H9 (cell line): Measurements from ENCODE around the gene MUS81. TPM values are rescaled to one million over a fixed set of nuclear protein-coding genes. Genes with fewer than 3 reads are reported as not detected.

Experiments used
- DNase-seq: peaks from one replicate; pipeline ENCODE4 v3.0.0-alpha.2; 2017
- H2AFZ ChIP-seq: one replicate; pipeline ENCODE4 v1.6.1; 2013; ENCODE audit warnings: mild to moderate bottlenecking, low read length, control low read depth, moderate library complexity
- H2AK5ac ChIP-seq: 2 replicates; pipeline ENCODE4 v1.6.1; 2013; ENCODE audit warnings: low read length, control low read depth, mixed read lengths; ENCODE audit not compliant: insufficient read length
- H2BK120ac ChIP-seq: one replicate; pipeline ENCODE4 v1.6.1; 2013; ENCODE audit warnings: low read depth, mild to moderate bottlenecking, low read length, control low read depth, inconsistent platforms; ENCODE audit not compliant: poor library complexity, severe bottlenecking
- H2BK12ac ChIP-seq: 2 replicates; pipeline ENCODE4 v1.6.1; 2013; ENCODE audit warnings: low read length, control low read depth, mixed read lengths, low read depth; ENCODE audit not compliant: insufficient read length
- H2BK15ac ChIP-seq: 2 replicates; pipeline ENCODE4 v1.6.1; 2013; ENCODE audit warnings: low read depth, low read length, control low read depth
- H2BK20ac ChIP-seq: one replicate; pipeline ENCODE4 v1.6.1; 2013; ENCODE audit warnings: low read depth, mild to moderate bottlenecking, low read length, control low read depth, inconsistent platforms; ENCODE audit not compliant: poor library complexity, severe bottlenecking
- H2BK5ac ChIP-seq: 2 replicates; pipeline ENCODE4 v1.6.1; 2013; ENCODE audit warnings: low read length, control low read depth, mixed read lengths; ENCODE audit not compliant: insufficient read length
- H3K14ac ChIP-seq: 2 replicates; pipeline ENCODE4 v1.6.1; 2013; ENCODE audit warnings: low read length, control low read depth; ENCODE audit not compliant: insufficient read depth
- H3K18ac ChIP-seq: 2 replicates; pipeline ENCODE4 v1.6.1; 2013; ENCODE audit warnings: low read depth, mild to moderate bottlenecking, mixed read lengths, low read length, control low read depth; ENCODE audit not compliant: insufficient read length
- H3K23ac ChIP-seq: 2 replicates; pipeline ENCODE4 v1.6.1; 2013; ENCODE audit warnings: low read length, control low read depth, mixed read lengths, low read depth; ENCODE audit not compliant: insufficient read length
- H3K23me2 ChIP-seq: 2 replicates; pipeline ENCODE4 v1.6.1; 2013; ENCODE audit warnings: low read depth, mild to moderate bottlenecking, mixed read lengths, low read length, control low read depth; ENCODE audit not compliant: insufficient read length, poor library complexity, severe bottlenecking
- H3K27ac ChIP-seq: 2 replicates; pipeline ENCODE4 v1.5.1; 2013; ENCODE audit warnings: low read length, control low read depth, mixed read lengths, low read depth; ENCODE audit not compliant: insufficient read length
- H3K27me3 ChIP-seq: 2 replicates; pipeline ENCODE4 v1.6.1; 2013; ENCODE audit warnings: low read length, control low read depth, inconsistent platforms; ENCODE audit not compliant: insufficient read depth
- H3K4ac ChIP-seq: 2 replicates; pipeline ENCODE4 v1.6.1; 2013; ENCODE audit warnings: low read depth, mild to moderate bottlenecking, control low read depth, inconsistent platforms, low read length, moderate library complexity
- H3K4me1 ChIP-seq: 2 replicates; pipeline ENCODE4 v1.6.1; 2013; ENCODE audit warnings: low read length, control low read depth, inconsistent platforms; ENCODE audit not compliant: insufficient read depth
- H3K4me2 ChIP-seq: 2 replicates; pipeline ENCODE4 v1.6.1; 2013; ENCODE audit warnings: low read length, control low read depth, mixed read lengths; ENCODE audit not compliant: insufficient read length, insufficient read depth
- H3K56ac ChIP-seq: 2 replicates; pipeline ENCODE4 v1.6.1; 2013; ENCODE audit warnings: low read depth, mild to moderate bottlenecking, mixed read lengths, low read length, control low read depth; ENCODE audit not compliant: insufficient read length
- H3K79me1 ChIP-seq: 2 replicates; pipeline ENCODE4 v1.6.1; 2013; ENCODE audit warnings: low read depth, mild to moderate bottlenecking, moderate library complexity, low read length, control low read depth, inconsistent platforms; ENCODE audit not compliant: insufficient read depth, poor library complexity, severe bottlenecking
- H3K79me2 ChIP-seq: 2 replicates; pipeline ENCODE4 v1.6.1; 2013; ENCODE audit warnings: low read length, control low read depth, inconsistent platforms; ENCODE audit not compliant: insufficient read depth
- H3K9ac ChIP-seq: 2 replicates; pipeline ENCODE4 v1.6.1; 2013; ENCODE audit warnings: low read length, control low read depth, mixed read lengths; ENCODE audit not compliant: insufficient read length; ENCODE audit errors: extremely low read depth
- H3K9me3 ChIP-seq: one replicate; pipeline ENCODE4 v1.6.1; 2013; ENCODE audit warnings: low read depth, low read length, inconsistent platforms; ENCODE audit not compliant: control insufficient read depth
- H3T11ph ChIP-seq: one replicate; pipeline ENCODE4 v1.6.1; 2013; ENCODE audit warnings: mild to moderate bottlenecking, low read length, control low read depth, inconsistent platforms
- H4K20me1 ChIP-seq: one replicate; pipeline ENCODE4 v1.6.1; 2013; ENCODE audit not compliant: control insufficient read depth, insufficient read length, insufficient read depth
- H4K5ac ChIP-seq: 2 replicates; pipeline ENCODE4 v1.6.1; 2013; ENCODE audit warnings: low read depth, mild to moderate bottlenecking, mixed read lengths, low read length, control low read depth; ENCODE audit not compliant: insufficient read length
- H4K8ac ChIP-seq: replicated peaks from 2 replicates; pipeline ENCODE4 v1.6.1; 2013; ENCODE audit warnings: low read length, control low read depth, mixed read lengths, low read depth; ENCODE audit not compliant: insufficient read length
- H4K91ac ChIP-seq: 2 replicates; pipeline ENCODE4 v1.6.1; 2013; ENCODE audit warnings: low read depth, mild to moderate bottlenecking, moderate library complexity, mixed read lengths, low read length, control low read depth; ENCODE audit not compliant: insufficient read length
- H3K27ac Mint-ChIP-seq, 3 experiments: 2 replicates in 2 of 3; 3 replicates in 1 of 3; pipeline ENCODE4 v1.8.0; 2020 to 2021; ENCODE audit warnings: mixed read lengths in 3 of 3, mild to moderate bottlenecking in 1 of 3, moderate library complexity in 1 of 3
- H3K27me3 Mint-ChIP-seq: 2 replicates; pipeline ENCODE4 v1.8.0; 2021; ENCODE audit warnings: low read depth, mild to moderate bottlenecking, moderate library complexity, mixed read lengths
- H3K36me3 Mint-ChIP-seq, 3 experiments: 2 replicates in 2 of 3; 3 replicates in 1 of 3; pipeline ENCODE4 v1.8.0; 2020 to 2021; ENCODE audit warnings: low read depth in 3 of 3, mixed read lengths in 3 of 3; ENCODE audit not compliant: insufficient read depth in 1 of 3
- H3K4me1 Mint-ChIP-seq, 2 experiments: 2 replicates each; pipeline ENCODE4 v1.8.0; 2020; ENCODE audit warnings: mixed read lengths in 2 of 2
- H3K4me3 Mint-ChIP-seq, 2 experiments: 2 replicates in 1 of 2; 3 replicates in 1 of 2; pipeline ENCODE4 v1.8.0; 2020 to 2021; ENCODE audit warnings: mild to moderate bottlenecking in 2 of 2, mixed read lengths in 2 of 2, moderate library complexity in 1 of 2
- H3K9me3 Mint-ChIP-seq, 2 experiments: 2 replicates in 1 of 2; 3 replicates in 1 of 2; pipeline ENCODE4 v1.8.0; 2020; ENCODE audit warnings: mild to moderate bottlenecking in 2 of 2, mixed read lengths in 2 of 2, moderate library complexity in 1 of 2
- WGBS: extraction: QIAGEN DNeasy Blood & Tissue Kit; methylation state at CpG from one replicate; pipeline ENCODE4 v1.1.7; 2013; ENCODE audit warnings: missing lambda C conversion rate, low lambda C conversion rate, mixed read lengths; ENCODE audit not compliant: insufficient read length; ENCODE audit errors: extremely low coverage; 5-methylcytosine and 5-hydroxymethylcytosine counted together
- total RNA-seq: library from RNA; stranded (reverse); gene quantifications from 2 replicates; pipeline ENCODE4 v1.2.1, GENCODE V29; 2021
- TF ChIP-seq, protein P1 (sequence below): fragments of 200-600 bp; sonication (generic); conservative IDR thresholded peaks from 3 replicates; pipeline ENCODE4 v1.8.0; 2021; ENCODE audit warnings: antibody characterized with exemption, mild to moderate bottlenecking

The MUS81 gene
- total RNA-seq, 1 experiment from 2014 or later, result 49.2 TPM

DNA sequence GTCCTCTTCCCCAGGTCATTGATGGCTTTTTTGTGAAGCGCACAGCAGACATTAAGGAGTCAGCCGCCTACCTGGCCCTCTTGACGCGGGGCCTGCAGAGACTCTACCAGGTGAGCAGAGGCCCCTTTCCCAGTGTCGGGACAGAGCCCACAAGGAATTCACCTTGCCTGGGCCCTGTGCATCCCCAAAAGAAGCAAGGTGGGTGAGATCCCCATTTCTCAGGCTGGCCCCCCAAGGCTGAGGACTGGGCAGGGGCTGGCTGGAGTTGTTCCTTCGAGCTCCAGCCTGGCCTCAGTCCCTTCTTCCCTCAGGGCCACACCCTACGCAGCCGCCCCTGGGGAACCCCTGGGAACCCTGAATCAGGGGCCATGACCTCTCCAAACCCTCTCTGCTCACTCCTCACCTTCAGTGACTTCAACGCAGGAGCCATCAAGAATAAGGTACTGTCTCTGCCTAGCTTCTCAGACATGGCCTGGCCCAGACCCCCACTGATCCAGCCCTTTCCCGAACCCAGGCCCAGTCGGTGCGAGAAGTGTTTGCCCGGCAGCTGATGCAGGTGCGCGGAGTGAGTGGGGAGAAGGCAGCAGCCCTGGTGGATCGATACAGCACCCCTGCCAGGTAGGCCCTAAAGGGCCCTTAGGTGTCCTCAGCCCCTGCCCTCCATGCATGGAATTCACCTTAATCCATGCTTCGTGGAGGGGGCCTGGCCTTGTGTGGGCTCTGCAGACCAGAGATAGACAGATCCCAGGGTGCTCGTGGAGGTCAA, 4.7 kb downstream of the MUS81 start:
- TF ChIP-seq, protein P1, sequence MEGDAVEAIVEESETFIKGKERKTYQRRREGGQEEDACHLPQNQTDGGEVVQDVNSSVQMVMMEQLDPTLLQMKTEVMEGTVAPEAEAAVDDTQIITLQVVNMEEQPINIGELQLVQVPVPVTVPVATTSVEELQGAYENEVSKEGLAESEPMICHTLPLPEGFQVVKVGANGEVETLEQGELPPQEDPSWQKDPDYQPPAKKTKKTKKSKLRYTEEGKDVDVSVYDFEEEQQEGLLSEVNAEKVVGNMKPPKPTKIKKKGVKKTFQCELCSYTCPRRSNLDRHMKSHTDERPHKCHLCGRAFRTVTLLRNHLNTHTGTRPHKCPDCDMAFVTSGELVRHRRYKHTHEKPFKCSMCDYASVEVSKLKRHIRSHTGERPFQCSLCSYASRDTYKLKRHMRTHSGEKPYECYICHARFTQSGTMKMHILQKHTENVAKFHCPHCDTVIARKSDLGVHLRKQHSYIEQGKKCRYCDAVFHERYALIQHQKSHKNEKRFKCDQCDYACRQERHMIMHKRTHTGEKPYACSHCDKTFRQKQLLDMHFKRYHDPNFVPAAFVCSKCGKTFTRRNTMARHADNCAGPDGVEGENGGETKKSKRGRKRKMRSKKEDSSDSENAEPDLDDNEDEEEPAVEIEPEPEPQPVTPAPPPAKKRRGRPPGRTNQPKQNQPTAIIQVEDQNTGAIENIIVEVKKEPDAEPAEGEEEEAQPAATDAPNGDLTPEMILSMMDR, result no peak
- no peak overlapping the region for H2BK20ac ChIP-seq
- H3K27ac Mint-ChIP-seq, result no peak overlapping the region
- H3K27ac ChIP-seq, result no peak overlapping the region
- no peak for DNase-seq
- H3K4me1 ChIP-seq, result no peaks in the 10 kb centered on the region
- WGBS, result no CpG with 5 or more reads among the region's 18 CpGs
- no peaks in the 10 kb centered on the region for H4K20me1 ChIP-seq
- H3K4me1 Mint-ChIP-seq, result peaks cover 21 to 22% of the 10 kb centered on the region in 2 experiments
- no peak overlapping the region for H2BK5ac ChIP-seq
- H3K4me2 ChIP-seq, result no peak overlapping the region
- peaks cover 0 to 3% of the 10 kb centered on the region in 2 experiments; a peak in 1 of 5 replicates for H3K9me3 Mint-ChIP-seq
- no peak overlapping the region for H3K18ac ChIP-seq
- no peaks in the 10 kb centered on the region for H3K79me2 ChIP-seq
- H2BK12ac ChIP-seq, result no peak overlapping the region
- no peak overlapping the region for H4K8ac ChIP-seq
- no peak overlapping the region for H2BK120ac ChIP-seq
- no peaks in the 10 kb centered on the region for H3K79me1 ChIP-seq
- no peak overlapping the region for H3T11ph ChIP-seq
- H3K56ac ChIP-seq, result no peak overlapping the region
- H3K23ac ChIP-seq, result no peak overlapping the region
- no peak overlapping the region for H2AK5ac ChIP-seq
- peaks cover 4% of the 10 kb centered on the region for H3K27me3 Mint-ChIP-seq
- no peak overlapping the region for H2BK15ac ChIP-seq
- peaks cover 24 to 41% (median 40%) of the 10 kb centered on the region in 3 experiments; a peak in 6 of 7 replicates for H3K36me3 Mint-ChIP-seq
- no peak overlapping the region; a peak in 1 of 5 replicates for H3K4me3 Mint-ChIP-seq
- no peak overlapping the region for H3K14ac ChIP-seq
- H3K4ac ChIP-seq, result no peak overlapping the region
- H4K5ac ChIP-seq, result no peak overlapping the region
- H2AFZ ChIP-seq, result no peak overlapping the region
- no peak overlapping the region for H3K9ac ChIP-seq
- H3K23me2 ChIP-seq, result peaks cover 7% of the 10 kb centered on the region
- H3K9me3 ChIP-seq, result no peaks in the 10 kb centered on the region
- no peak overlapping the region for H4K91ac ChIP-seq
- H3K27me3 ChIP-seq, result no peaks in the 10 kb centered on the region; the same call in 1 of the 2 replicates
